Mucosa of descending colon (tissue), 3 donors: ENCODE data around the gene SULT1A1. TPM values are rescaled to one million over a fixed set of nuclear protein-coding genes. Genes with fewer than 3 reads are reported as not detected.

Experiments
- ATAC-seq: fragments of 200-7000 bp; cut with Tn5 transposase; one replicate; pipeline ENCODE4 v1.9.1; 2020; ENCODE audit warnings: mild to moderate bottlenecking, moderate library complexity
- DNase-seq, 3 donors: peaks; one replicate each; pipeline ENCODE4 v3.0.0-alpha.2; 2020
- H3K36me3 ChIP-seq: fragments of 200-600 bp; one replicate; pipeline ENCODE4 v1.8.0; 2021; ENCODE audit warnings: low read depth, mild to moderate bottlenecking
- H3K4me1 ChIP-seq: fragments of 200-600 bp; one replicate; pipeline ENCODE4 v1.8.0; 2021; ENCODE audit warnings: low read depth, mild to moderate bottlenecking
- H3K4me3 ChIP-seq: fragments of 200-600 bp; one replicate; pipeline ENCODE4 v1.8.0; 2021; ENCODE audit warnings: mild to moderate bottlenecking
- H3K9me3 ChIP-seq: fragments of 200-600 bp; one replicate; pipeline ENCODE4 v1.8.0; 2021; ENCODE audit warnings: mild to moderate bottlenecking
- CTCF ChIP-seq: fragments of 200-600 bp; IDR thresholded peaks from one replicate; pipeline ENCODE4 v1.8.0; 2022; ENCODE audit warnings: antibody characterized with exemption, mild to moderate bottlenecking
- intact Hi-C, 2 donors: fragments of 100-400 bp; cut with DNase I in 1 of 2; cut with micrococcal nuclease in 1 of 2; formaldehyde crosslinking; loops; one replicate each; pipeline versions ENCODE4 v1.11.0 to v1.11.1; 2022; cut with DNase I, micrococcal nuclease
- total RNA-seq, 3 donors: library from RNA; stranded (reverse); fragmentation: NEBNext Ultra II Directional in 2 of 3; extraction: Animal tissue kit (Norgen Biotek cat#: 25700) in 2 of 3; gene quantifications; one replicate each; pipeline versions ENCODE4 v1.2.1 to v1.2.4, GENCODE V29; 2021 to 2023
- donor health status: DM: no; HTN: no; CAD: no; lungs with moderate emphysema.
- donor health status: DM: no; HTN: no; CAD: no.
- donor health status: DM: no; HTN: yes; CAD: no.

Gene SULT1A1
- total RNA-seq, 3 donors from 2014 or later: 52.4 to 254 (median 138) TPM

- ATAC-seq (peak; percentile 12), DNase-seq (no peak)
- Histone ChIP-seq H3K9me3 (no peaks in the 10 kb centered on the region), H3K4me3 (no peak overlapping the region), H3K4me1 (no peaks in the 10 kb centered on the region), H3K36me3 (peaks cover 8% of the 10 kb centered on the region)
- intact Hi-C loops: no loop called here
- TF ChIP-seq CTCF: no peak
Measured at GRCh38 chr16:28587386-28587785, 22.5 kb downstream of the SULT1A1 start.

GRCh38 chr16:28586466-28586865, 23.4 kb downstream of the SULT1A1 start:
- no peak for TF ChIP-seq CTCF
- intact Hi-C loops: no loop called here
- H3K36me3 ChIP-seq: peaks cover 8% of the 10 kb centered on the region
- ATAC-seq (no peak), DNase-seq (no peak)
- no peak overlapping the region for H3K4me3 ChIP-seq
- H3K9me3 ChIP-seq: no peaks in the 10 kb centered on the region
- no peaks in the 10 kb centered on the region for H3K4me1 ChIP-seq

DNA sequence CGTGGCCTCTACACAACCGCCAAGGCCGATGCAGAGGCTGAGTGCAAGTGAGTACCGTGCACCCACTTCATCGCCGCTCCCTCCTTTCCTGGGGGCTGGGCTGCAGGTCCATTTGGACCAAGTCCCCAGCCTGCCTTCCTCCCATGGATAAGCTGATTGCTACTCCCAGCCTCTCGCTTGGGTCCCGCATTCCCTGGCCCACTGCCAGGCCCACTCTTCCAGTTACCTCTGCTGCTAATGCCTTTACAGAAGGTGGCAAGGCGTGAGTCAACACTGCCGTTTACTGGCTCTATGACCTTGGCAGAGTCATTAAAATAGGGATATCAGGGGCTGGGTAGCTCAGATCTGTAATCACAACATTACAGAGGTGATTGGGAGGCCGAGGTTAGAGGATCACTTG, 24.2 kb downstream of the SULT1A1 start:
- Histone ChIP-seq H3K9me3 (no peaks in the 10 kb centered on the region), H3K4me3 (no peak overlapping the region), H3K4me1 (no peaks in the 10 kb centered on the region), H3K36me3 (peaks cover 8% of the 10 kb centered on the region)
- TF ChIP-seq CTCF: no peak
- peak; percentile 67 to 76 (median 75) for DNase-seq
- ATAC-seq: peak; percentile 90
- intact Hi-C loops: no loop called here

GRCh38 chr16:28580726-28581315, 29.0 kb downstream of the SULT1A1 start:
- H3K4me3 ChIP-seq: no peak overlapping the region
- H3K9me3 ChIP-seq: no peaks in the 10 kb centered on the region
- ATAC-seq (no peak), DNase-seq (no peak)
- H3K36me3 ChIP-seq: no peaks in the 10 kb centered on the region
- no peak for TF ChIP-seq CTCF
- intact Hi-C loops: no loop called here
- H3K4me1 ChIP-seq: peaks cover 4% of the 10 kb centered on the region

DNA sequence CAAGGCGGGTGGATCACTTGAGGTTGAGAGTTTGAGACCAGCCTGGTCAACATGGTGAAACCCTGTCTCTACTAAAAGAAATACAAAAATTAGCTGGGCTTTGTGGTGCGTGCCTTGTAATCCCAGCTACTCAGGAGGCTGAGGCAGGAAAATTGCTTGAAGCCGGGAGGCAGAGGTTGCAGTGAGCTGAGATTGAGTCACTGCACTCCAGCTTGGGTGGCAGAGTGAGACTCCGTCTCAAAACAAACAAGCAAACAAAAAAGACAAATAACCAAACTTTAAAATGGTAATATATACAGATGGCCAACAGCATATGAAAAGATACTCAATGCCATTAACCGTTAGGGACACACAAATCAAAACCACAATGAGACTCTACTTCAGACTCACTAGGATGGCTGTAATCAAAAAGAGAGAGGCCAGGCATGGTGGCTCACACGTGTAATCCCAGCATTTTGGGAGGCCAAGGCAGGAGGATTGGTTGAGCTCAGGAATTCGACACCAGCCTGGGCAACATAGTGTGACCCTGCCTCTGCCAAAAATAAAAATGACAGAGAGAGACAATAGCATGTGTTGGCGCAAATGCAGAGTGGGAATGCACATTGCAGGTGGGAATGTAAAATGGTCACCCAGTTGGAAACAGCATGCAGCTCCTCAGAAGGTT, 34.3 kb downstream of the SULT1A1 start:
- TF ChIP-seq CTCF: no peak
- ATAC-seq (no peak), DNase-seq (no peak)
- peaks cover 4% of the 10 kb centered on the region for H3K4me1 ChIP-seq
- H3K4me3 ChIP-seq: no peak overlapping the region
- no peaks in the 10 kb centered on the region for H3K36me3 ChIP-seq
- H3K9me3 ChIP-seq: no peaks in the 10 kb centered on the region
- intact Hi-C loops: no loop called here
